ENCODE results near the gene LRRC49. TPM values are rescaled to one million over a fixed set of nuclear protein-coding genes. Genes with fewer than 3 reads are reported as not detected.
A peak's percentile ranks its signal among the peaks of the same experiment; 100 is the strongest.

The LRRC49 gene
- total RNA-seq, 1 donor, result 18.1 TPM

GRCh38 chr15:70863450-70864218, 29.0 kb upstream of the LRRC49 start:
- Histone ChIP-seq H3K27me3 (ENCODE audit: insufficient read depth, low read length) (no peaks in the 10 kb centered on the region), H3K79me2 (ENCODE audit: insufficient read depth, low read length) (no peaks in the 10 kb centered on the region), H4K20me1 (ENCODE audit: insufficient read depth, low read length) (no peaks in the 10 kb centered on the region), H3K9me3 (ENCODE audit: low read depth, low read length) (no peaks in the 10 kb centered on the region), H3K4me2 (ENCODE audit: insufficient read depth, low read length) (peak overlapping the region; percentile 45), H3K4me3 (ENCODE audit: insufficient read depth, low read length) (no peak overlapping the region), H3K27ac (ENCODE audit: low read depth, low read length) (peak overlapping the region; percentile 80), H3K4me1 (ENCODE audit: insufficient read depth, low read length) (peaks cover 38% of the 10 kb centered on the region), H2AFZ (ENCODE audit: low read length) (peak overlapping the region; percentile 13), H3K36me3 (ENCODE audit: insufficient read depth, low read length) (no peaks in the 10 kb centered on the region)
- no peak for TF ChIP-seq CTCF (IDR thresholded peaks at IDR 0.05; ENCODE audit: extremely low read depth, low read depth, low read length)
- peak; percentile 96 for DNase-seq (ENCODE audit: insufficient read length, low spot score, missing footprints)

GRCh38 chr15:70866982-70867641, 25.5 kb upstream of the LRRC49 start:
- peak overlapping the region; percentile 13 for H3K27ac ChIP-seq (ENCODE audit: low read depth, low read length)
- no peak for TF ChIP-seq CTCF (IDR thresholded peaks at IDR 0.05; ENCODE audit: extremely low read depth, low read depth, low read length)
- H3K9me3 ChIP-seq (ENCODE audit: low read depth, low read length), result no peaks in the 10 kb centered on the region
- no peaks in the 10 kb centered on the region for H3K79me2 ChIP-seq (ENCODE audit: insufficient read depth, low read length)
- no peaks in the 10 kb centered on the region for H3K27me3 ChIP-seq (ENCODE audit: insufficient read depth, low read length)
- H2AFZ ChIP-seq (ENCODE audit: low read length), result no peak overlapping the region
- no peak overlapping the region for H3K4me3 ChIP-seq (ENCODE audit: insufficient read depth, low read length)
- no peaks in the 10 kb centered on the region for H4K20me1 ChIP-seq (ENCODE audit: insufficient read depth, low read length)
- no peaks in the 10 kb centered on the region for H3K36me3 ChIP-seq (ENCODE audit: insufficient read depth, low read length)
- peaks cover 57% of the 10 kb centered on the region for H3K4me1 ChIP-seq (ENCODE audit: insufficient read depth, low read length)
- peak overlapping the region; percentile 58 for H3K4me2 ChIP-seq (ENCODE audit: insufficient read depth, low read length)
- no peak for DNase-seq (ENCODE audit: insufficient read length, low spot score, missing footprints)

- Histone ChIP-seq H3K36me3 (ENCODE audit: insufficient read depth, low read length) (no peaks in the 10 kb centered on the region), H3K9me3 (ENCODE audit: low read depth, low read length) (no peaks in the 10 kb centered on the region), H3K4me1 (ENCODE audit: insufficient read depth, low read length) (peaks cover 51% of the 10 kb centered on the region), H3K4me3 (ENCODE audit: insufficient read depth, low read length) (peak overlapping the region; percentile 10), H3K27me3 (ENCODE audit: insufficient read depth, low read length) (no peaks in the 10 kb centered on the region), H4K20me1 (ENCODE audit: insufficient read depth, low read length) (no peaks in the 10 kb centered on the region), H2AFZ (ENCODE audit: low read length) (peak overlapping the region; percentile 8), H3K79me2 (ENCODE audit: insufficient read depth, low read length) (no peaks in the 10 kb centered on the region), H3K4me2 (ENCODE audit: insufficient read depth, low read length) (peak overlapping the region; percentile 58), H3K27ac (ENCODE audit: low read depth, low read length) (peak overlapping the region; percentile 36)
- no peak for TF ChIP-seq CTCF (IDR thresholded peaks at IDR 0.05; ENCODE audit: extremely low read depth, low read depth, low read length)
- peak; percentile 52 for DNase-seq (ENCODE audit: insufficient read length, low spot score, missing footprints)
Observed at GRCh38 chr15:70867911-70868467, 24.6 kb upstream of the LRRC49 start.

GRCh38 chr15:70869346-70869745, 23.3 kb upstream of the LRRC49 start:
- Histone ChIP-seq H3K79me2 (ENCODE audit: insufficient read depth, low read length) (no peaks in the 10 kb centered on the region), H3K4me1 (ENCODE audit: insufficient read depth, low read length) (peaks cover 38% of the 10 kb centered on the region), H3K36me3 (ENCODE audit: insufficient read depth, low read length) (no peaks in the 10 kb centered on the region), H3K4me3 (ENCODE audit: insufficient read depth, low read length) (no peak overlapping the region), H3K27ac (ENCODE audit: low read depth, low read length) (no peak overlapping the region), H2AFZ (ENCODE audit: low read length) (no peak overlapping the region), H3K9me3 (ENCODE audit: low read depth, low read length) (no peaks in the 10 kb centered on the region), H3K27me3 (ENCODE audit: insufficient read depth, low read length) (no peaks in the 10 kb centered on the region), H4K20me1 (ENCODE audit: insufficient read depth, low read length) (no peaks in the 10 kb centered on the region), H3K4me2 (ENCODE audit: insufficient read depth, low read length) (no peak overlapping the region)
- no peak for TF ChIP-seq CTCF (IDR thresholded peaks at IDR 0.05; ENCODE audit: extremely low read depth, low read depth, low read length)
- no peak for DNase-seq (ENCODE audit: insufficient read length, low spot score, missing footprints)

Measured in osteoblast (primary cell).